HG02884 (cell line): ENCODE results near the gene CDK5RAP2.
"Not testable (repeated sequence)": the region's sequence is repeated elsewhere in the genome, so short reads cannot be mapped to it uniquely, and the experiment has no call there.

Experiments used
- ATAC-seq: cut with Tn5 transposase; IDR thresholded peaks from one replicate; pipeline ENCODE4 v1.9.1; 2021; ENCODE audit warnings: mild to moderate bottlenecking, moderate library complexity; ENCODE audit not compliant: unreplicated experiment

The CDK5RAP2 gene

GRCh38 chr9:120477534-120478001 lies 102.4 kb downstream of the CDK5RAP2 start:
- no peak for ATAC-seq

GRCh38 chr9:120475341-120475740 lies 104.6 kb downstream of the CDK5RAP2 start:
- no peak for ATAC-seq

- ATAC-seq: no peak
Observed at GRCh38 chr9:120474591-120475243, 105.2 kb downstream of the CDK5RAP2 start.

GRCh38 chr9:120473608-120474007 lies 106.4 kb downstream of the CDK5RAP2 start:
- no peak for ATAC-seq

- ATAC-seq: no peak
Observed at GRCh38 chr9:120465685-120466407, 114.1 kb downstream of the CDK5RAP2 start.

- no peak for ATAC-seq
Observed at GRCh38 chr9:120464887-120465421, 115.0 kb downstream of the CDK5RAP2 start.

- ATAC-seq: no peak
Observed at GRCh38 chr9:120464176-120464886, 115.6 kb downstream of the CDK5RAP2 start.

GRCh38 chr9:120463765-120464164 lies 116.2 kb downstream of the CDK5RAP2 start:
- ATAC-seq: no peak

- not testable (repeated sequence) for ATAC-seq
Observed at GRCh38 chr9:120461677-120462076, 118.3 kb downstream of the CDK5RAP2 start.

- no peak for ATAC-seq
Observed at GRCh38 chr9:120456218-120456617, 123.7 kb downstream of the CDK5RAP2 start.

GRCh38 chr9:120454467-120454866 lies 125.5 kb downstream of the CDK5RAP2 start:
- ATAC-seq: no peak

GRCh38 chr9:120453792-120454191 lies 126.2 kb downstream of the CDK5RAP2 start:
- ATAC-seq: no peak

- ATAC-seq: no peak
Observed at GRCh38 chr9:120452631-120453030, 127.3 kb downstream of the CDK5RAP2 start.

GRCh38 chr9:120450916-120451315 lies 129.1 kb downstream of the CDK5RAP2 start:
- ATAC-seq: no peak

GRCh38 chr9:120449566-120449965 lies 130.4 kb downstream of the CDK5RAP2 start:
- ATAC-seq: no peak

GRCh38 chr9:120447959-120448500 lies 131.9 kb downstream of the CDK5RAP2 start:
- no peak for ATAC-seq

GRCh38 chr9:120446671-120447070 lies 133.3 kb downstream of the CDK5RAP2 start:
- ATAC-seq: no peak

GRCh38 chr9:120443976-120444375 lies 136.0 kb downstream of the CDK5RAP2 start:
- no peak for ATAC-seq

GRCh38 chr9:120443489-120443888 lies 136.5 kb downstream of the CDK5RAP2 start:
- no peak for ATAC-seq

- no peak for ATAC-seq
Observed at GRCh38 chr9:120442308-120442995, 137.5 kb downstream of the CDK5RAP2 start.
